Thyroid gland (tissue), 4 donors: Measurements from ENCODE around the gene RALBP1.

Source experiments
- CTCF ChIP-seq, 6 experiments: fragments of 200-600 bp in 3 of 6; fragments of 450-650 bp in 3 of 6; sonication (generic) in 3 of 6; IDR thresholded peaks; one replicate each; pipeline ENCODE4 v1.5.1; 2016 to 2019; ENCODE audit warnings: antibody characterized with exemption in 6 of 6, mild to moderate bottlenecking in 2 of 6, inconsistent platforms in 1 of 6, moderate library complexity in 1 of 6
- POLR2A ChIP-seq, 2 donors: fragments of 450-650 bp; IDR thresholded peaks; one replicate each; pipeline ENCODE4 v1.6.1; 2017; ENCODE audit warnings: antibody characterized with exemption in 2 of 2, mild to moderate bottlenecking in 2 of 2, moderate library complexity in 1 of 2

DNA sequence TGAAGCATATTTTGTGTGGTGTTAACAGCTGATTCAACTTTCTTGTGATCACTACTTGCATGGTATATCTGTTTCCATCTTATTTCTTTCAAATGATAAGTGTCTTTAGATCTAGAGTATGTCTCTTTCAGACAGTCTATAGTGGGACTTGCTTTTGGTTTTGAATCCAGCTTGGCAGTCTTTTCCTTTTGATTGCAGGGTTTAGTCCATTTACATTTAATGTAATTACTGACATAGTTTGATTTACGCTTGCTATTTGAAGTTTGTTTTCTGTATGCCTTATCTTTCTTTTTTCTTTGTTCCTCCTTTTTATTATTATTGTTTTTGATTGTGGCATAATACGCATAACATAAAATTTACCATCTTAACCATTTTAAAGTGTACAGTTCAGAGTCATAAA, 9.2 kb upstream of the RALBP1 start:
- no peak for TF ChIP-seq CTCF (IDR thresholded peaks at IDR 0.05)
- TF ChIP-seq POLR2A (IDR thresholded peaks at IDR 0.05), result no peak
